Osteoblast (primary cell): ENCODE data around the gene AGPS. TPM values are rescaled to one million over a fixed set of nuclear protein-coding genes. Genes with fewer than 3 reads are reported as not detected.

Experiments used
- DNase-seq: peaks from one replicate; pipeline ENCODE4 v3.0.0; 2011; ENCODE audit warnings: low spot score, mixed read lengths; ENCODE audit not compliant: insufficient read length; ENCODE audit errors: missing footprints
- H2AFZ ChIP-seq: 2 replicates; pipeline ENCODE4 v1.6.0; 2011; ENCODE audit warnings: mild to moderate bottlenecking, low read length
- H3K27ac ChIP-seq: 2 replicates; pipeline ENCODE4 v1.5.1; 2011; ENCODE audit warnings: mild to moderate bottlenecking, low read depth, low read length, moderate library complexity
- H3K27me3 ChIP-seq: 2 replicates; pipeline ENCODE4 v1.6.0; 2012; ENCODE audit warnings: mild to moderate bottlenecking, control low read depth, inconsistent platforms, low read length, moderate library complexity; ENCODE audit not compliant: insufficient read depth
- H3K36me3 ChIP-seq: 2 replicates; pipeline ENCODE4 v1.5.1; 2011; ENCODE audit warnings: mild to moderate bottlenecking, low read length, control low read depth, moderate library complexity; ENCODE audit not compliant: insufficient read depth
- H3K4me1 ChIP-seq: 2 replicates; pipeline ENCODE4 v1.5.1; 2011; ENCODE audit warnings: mild to moderate bottlenecking, low read length, control low read depth, moderate library complexity; ENCODE audit not compliant: insufficient read depth
- H3K4me2 ChIP-seq: 2 replicates; pipeline ENCODE4 v1.6.0; 2011; ENCODE audit warnings: mild to moderate bottlenecking, low read length; ENCODE audit not compliant: insufficient read depth
- H3K4me3 ChIP-seq: fragments of 200-600 bp; sonication (generic); 3 replicates; pipeline ENCODE4 v1.5.1; 2012; ENCODE audit warnings: mild to moderate bottlenecking, low read length, inconsistent platforms; ENCODE audit not compliant: insufficient read depth
- H3K79me2 ChIP-seq: 2 replicates; pipeline ENCODE4 v1.6.0; 2012; ENCODE audit warnings: mild to moderate bottlenecking, low read length, control low read depth, inconsistent platforms; ENCODE audit not compliant: insufficient read depth
- H3K9me3 ChIP-seq: 2 replicates; pipeline ENCODE4 v1.5.1; 2011; ENCODE audit warnings: low read depth, low read length, control low read depth
- H4K20me1 ChIP-seq: 2 replicates; pipeline ENCODE4 v1.6.0; 2012; ENCODE audit warnings: mild to moderate bottlenecking, low read length, control low read depth; ENCODE audit not compliant: insufficient read depth
- CTCF ChIP-seq: IDR thresholded peaks from 2 replicates; pipeline ENCODE4 v1.5.1; 2011; ENCODE audit warnings: mild to moderate bottlenecking, low read depth, low read length, moderate library complexity; ENCODE audit errors: extremely low read depth
- total RNA-seq: library from RNA; depleted of rRNA; stranded (reverse); fragments of >200 nt; gene quantifications from 2 replicates; pipeline ENCODE4 v1.2.3, GENCODE V29; 2012

Gene AGPS
- total RNA-seq, 1 donor = 34.0 TPM

GRCh38 chr2:177533253-177533652, 140.7 kb downstream of the AGPS start:
- no peak overlapping the region for H3K4me2 ChIP-seq
- no peak for DNase-seq
- H3K4me3 ChIP-seq = no peak overlapping the region
- no peaks in the 10 kb centered on the region for H3K27me3 ChIP-seq
- TF ChIP-seq CTCF = no peak
- no peaks in the 10 kb centered on the region for H3K4me1 ChIP-seq
- H4K20me1 ChIP-seq = no peaks in the 10 kb centered on the region
- no peaks in the 10 kb centered on the region for H3K79me2 ChIP-seq
- H3K36me3 ChIP-seq = no peaks in the 10 kb centered on the region
- H3K9me3 ChIP-seq = no peaks in the 10 kb centered on the region
- no peak overlapping the region for H3K27ac ChIP-seq
- no peak overlapping the region for H2AFZ ChIP-seq

GRCh38 chr2:177535000-177535399, 142.4 kb downstream of the AGPS start:
- Histone ChIP-seq H3K36me3 (no peaks in the 10 kb centered on the region), H4K20me1 (no peaks in the 10 kb centered on the region), H3K79me2 (no peaks in the 10 kb centered on the region), H3K9me3 (no peaks in the 10 kb centered on the region), H2AFZ (no peak overlapping the region), H3K4me2 (no peak overlapping the region), H3K4me3 (no peak overlapping the region), H3K27ac (no peak overlapping the region), H3K27me3 (no peaks in the 10 kb centered on the region), H3K4me1 (no peaks in the 10 kb centered on the region)
- no peak for DNase-seq
- no peak for TF ChIP-seq CTCF

GRCh38 chr2:177535958-177536504, 143.5 kb downstream of the AGPS start:
- Histone ChIP-seq H3K79me2 (no peaks in the 10 kb centered on the region), H3K27me3 (no peaks in the 10 kb centered on the region)
- no peak for TF ChIP-seq CTCF

GRCh38 chr2:177537213-177537612, 144.6 kb downstream of the AGPS start:
- H3K9me3 ChIP-seq = no peaks in the 10 kb centered on the region
- no peaks in the 10 kb centered on the region for H3K36me3 ChIP-seq
- no peak overlapping the region for H3K4me3 ChIP-seq
- no peak for DNase-seq
- H3K4me2 ChIP-seq = no peak overlapping the region
- H2AFZ ChIP-seq = no peak overlapping the region
- H3K27ac ChIP-seq = no peak overlapping the region
- H3K79me2 ChIP-seq = no peaks in the 10 kb centered on the region
- TF ChIP-seq CTCF = no peak
- H4K20me1 ChIP-seq = no peaks in the 10 kb centered on the region
- H3K27me3 ChIP-seq = no peaks in the 10 kb centered on the region
- peaks cover under 1% of the 10 kb centered on the region for H3K4me1 ChIP-seq

More at GRCh38 chr2:177535958-177536504, 143.5 kb downstream of the AGPS start:
- Histone ChIP-seq H3K36me3 (no peaks in the 10 kb centered on the region), H3K27ac (no peak overlapping the region), H3K4me1 (no peaks in the 10 kb centered on the region), H4K20me1 (no peaks in the 10 kb centered on the region), H3K4me2 (no peak overlapping the region), H2AFZ (no peak overlapping the region), H3K4me3 (no peak overlapping the region), H3K9me3 (no peaks in the 10 kb centered on the region)
- DNase-seq = no peak
